NCI-H2081 (cell line): Measurements from ENCODE around the gene CNDP2.

Source experiments
- DNase-seq, 2 experiments: peaks; one replicate each; lab custom pipeline; 2025; lab: John Stamatoyannopoulos, UW

Gene CNDP2

DNA sequence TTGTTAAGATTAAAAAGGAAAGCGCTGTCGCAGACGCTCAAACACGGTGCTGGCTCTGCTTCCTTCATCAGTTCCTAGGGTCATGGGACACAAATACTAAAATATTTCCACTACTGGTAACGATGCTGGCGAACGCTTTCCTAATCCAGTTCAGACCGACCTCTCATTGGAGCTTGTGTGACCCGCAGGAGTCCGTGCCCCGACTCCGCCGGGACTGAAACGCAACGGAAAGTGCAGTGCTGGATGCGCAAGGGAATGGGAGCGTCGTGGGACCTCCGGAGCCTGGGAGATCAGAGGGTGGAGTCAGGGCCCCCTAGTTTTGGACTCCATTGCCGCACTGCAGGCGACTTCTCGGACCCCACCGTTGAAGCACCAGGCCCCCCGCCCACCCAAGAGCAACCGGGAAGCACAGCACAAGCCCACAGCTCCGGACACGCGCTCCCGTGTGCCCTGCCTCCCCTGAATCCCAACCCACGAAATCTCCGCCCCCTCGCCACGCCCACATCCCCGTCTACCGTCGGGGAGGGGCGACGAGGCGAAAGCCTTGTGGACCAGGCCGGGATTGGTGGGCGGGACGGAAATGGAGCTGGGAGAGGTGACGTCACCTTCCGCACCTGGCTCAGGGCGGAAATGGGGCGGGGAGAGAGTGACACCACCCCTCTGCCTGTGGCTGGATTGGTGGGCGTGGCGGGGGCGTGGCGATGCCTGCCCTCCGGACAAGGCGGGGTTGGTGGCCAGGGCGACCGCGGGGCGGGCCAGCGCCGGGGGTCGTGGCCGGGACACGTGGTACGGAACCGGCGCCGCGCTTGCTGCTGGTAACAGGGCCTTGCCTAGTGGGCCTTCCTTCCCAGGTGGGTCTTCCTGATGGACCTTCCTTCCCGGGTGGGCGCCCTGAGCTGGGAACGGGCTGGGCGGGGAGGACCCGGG lies at the start of gene CNDP2:
CNDP2 (plus strand) TSS at position 783 of the 927 bp plus-strand sequence. CDS start 3,611 bp downstream, outside the sequence.
- peak; percentile 98 to 99 for DNase-seq

DNA sequence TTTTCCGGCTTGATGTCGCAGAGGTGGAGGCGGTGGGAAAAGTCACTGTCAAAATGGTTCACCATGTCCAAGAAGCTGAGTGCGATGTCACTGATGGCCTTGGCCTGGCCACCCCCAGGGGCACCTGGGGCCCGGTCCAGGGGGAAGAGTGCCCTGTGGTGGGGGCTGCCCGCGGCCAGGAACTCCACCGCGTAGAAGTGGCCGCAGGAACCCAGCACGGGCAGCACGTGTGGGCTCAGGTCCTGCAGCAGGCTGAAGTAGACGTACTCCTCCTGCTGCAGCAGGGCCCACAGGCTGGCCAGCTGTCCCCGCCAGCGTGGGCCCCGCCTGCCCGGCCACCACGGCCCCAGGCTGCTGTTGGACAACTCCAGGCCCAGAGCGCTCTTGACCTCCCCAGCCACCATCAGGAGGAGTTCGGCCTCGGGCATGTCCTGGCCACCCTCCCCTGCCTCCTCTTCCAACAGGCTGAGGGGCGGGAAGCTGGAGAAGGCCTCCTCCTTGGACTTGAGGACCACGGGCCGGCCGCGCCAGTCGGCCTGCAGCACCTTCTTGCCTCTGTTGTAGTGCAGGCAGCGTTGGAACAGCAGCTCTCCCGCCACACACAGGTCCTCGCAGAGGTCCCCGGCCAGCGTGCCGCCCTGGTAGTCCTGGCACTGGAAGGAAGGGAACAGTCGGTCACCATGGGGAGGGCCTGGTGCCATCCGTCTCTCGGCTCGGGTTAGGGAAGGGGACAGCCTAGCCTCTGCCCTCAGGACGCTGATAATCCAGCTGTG lies 49.3 kb upstream of the CNDP2 start:
- no peak for DNase-seq

DNA sequence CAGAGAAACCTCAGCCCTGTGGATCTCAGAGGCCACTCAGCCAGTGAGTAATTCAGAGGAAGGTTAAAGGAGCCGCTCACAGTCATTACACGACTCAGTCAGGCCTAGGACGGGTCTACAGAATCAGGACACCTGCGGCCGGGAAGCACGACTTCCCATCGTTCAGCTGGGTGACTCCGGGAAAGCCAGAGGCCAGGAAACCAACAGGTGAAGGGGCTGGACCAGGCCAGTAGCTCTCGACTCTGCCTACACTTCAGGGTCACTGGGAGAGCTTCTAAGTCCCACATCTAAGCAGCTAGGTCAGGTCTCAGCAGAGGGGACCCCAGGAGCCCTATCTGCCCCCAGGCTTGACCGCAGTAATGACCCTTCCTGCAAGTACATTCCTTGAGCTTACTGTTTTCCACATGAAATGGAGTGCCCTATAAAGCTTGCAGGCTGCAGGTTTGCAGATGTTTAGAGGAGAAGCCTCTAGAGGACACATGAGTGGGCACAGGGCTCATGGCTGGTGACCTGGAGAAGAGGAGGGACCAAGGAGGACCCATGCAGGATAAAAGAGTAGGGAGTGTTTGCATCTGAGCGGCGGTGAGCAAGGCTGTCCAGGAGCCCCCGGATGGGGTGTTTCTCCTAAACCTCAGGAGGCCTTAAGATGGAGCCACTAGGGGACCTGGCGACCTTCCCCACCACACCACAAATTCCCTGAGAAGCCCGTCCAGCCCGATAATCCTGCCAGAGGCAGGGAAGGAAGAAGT lies 48.6 kb upstream of the CNDP2 start:
- no peak for DNase-seq

DNA sequence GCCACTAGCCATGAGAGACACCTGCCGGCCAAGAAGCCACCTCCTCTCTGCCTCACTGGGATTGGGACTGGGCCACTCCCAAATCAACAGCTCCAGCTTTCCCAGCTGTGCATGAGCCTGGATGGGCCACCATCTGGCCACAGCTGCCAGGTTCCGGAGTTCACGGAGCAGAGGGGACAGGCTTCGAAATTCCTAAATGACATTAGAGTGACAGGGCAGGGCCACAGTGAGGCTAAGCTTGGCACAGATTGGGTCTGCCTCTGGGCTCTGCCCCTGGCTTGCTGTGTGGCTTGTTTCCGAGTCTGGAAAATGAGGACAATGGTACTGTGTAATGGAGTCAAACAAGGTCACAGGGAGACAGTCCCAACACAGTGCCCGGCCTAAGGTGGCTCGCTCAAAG lies 45.5 kb upstream of the CNDP2 start:
- no peak for DNase-seq

DNA sequence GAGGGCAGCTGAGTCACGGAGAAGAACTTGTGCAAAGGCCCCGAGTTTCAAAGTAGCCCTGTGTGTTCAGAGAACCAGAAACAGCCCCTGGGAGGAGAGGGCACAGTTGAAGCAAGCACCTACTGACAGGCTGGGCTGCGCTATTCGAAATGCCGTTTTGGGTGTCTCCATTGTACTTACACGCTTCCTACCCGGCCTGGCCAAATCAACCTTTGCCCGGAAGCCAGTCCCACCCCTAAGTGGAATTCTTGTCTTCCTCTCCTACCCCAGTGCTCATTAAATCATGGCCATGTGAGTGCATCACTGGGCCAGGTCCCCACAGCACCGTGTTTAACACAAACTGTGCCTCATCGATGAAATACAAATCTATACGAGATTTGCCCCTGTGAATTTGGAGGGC lies 45.0 kb upstream of the CNDP2 start:
- no peak for DNase-seq

DNA sequence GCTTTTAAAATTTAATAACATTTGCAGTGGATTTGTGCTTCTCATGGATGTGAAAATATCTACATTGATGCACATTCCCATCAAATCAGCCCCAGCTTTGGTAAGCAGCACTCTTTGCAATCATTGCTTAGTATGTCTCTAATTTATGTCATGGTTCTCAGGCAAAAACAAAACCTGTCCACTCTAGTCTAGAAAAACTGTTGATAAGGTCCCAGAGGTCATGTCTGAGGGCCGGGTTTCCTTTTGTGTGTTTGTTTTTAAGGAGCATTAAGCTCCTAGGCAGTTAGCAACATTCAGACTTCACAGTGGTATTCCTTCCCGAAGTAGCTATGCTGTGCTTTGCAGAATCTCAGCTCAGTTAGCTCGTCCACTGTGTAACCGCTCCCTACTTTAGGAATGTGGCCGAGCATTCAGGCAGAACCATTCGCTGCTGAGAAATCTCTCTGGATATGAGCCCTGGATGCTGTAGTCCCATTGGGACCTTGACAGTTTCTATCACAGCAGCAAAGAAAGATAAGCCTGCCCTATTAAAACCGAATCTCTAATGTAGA lies 43.1 kb upstream of the CNDP2 start:
- DNase-seq, result no peak

DNA sequence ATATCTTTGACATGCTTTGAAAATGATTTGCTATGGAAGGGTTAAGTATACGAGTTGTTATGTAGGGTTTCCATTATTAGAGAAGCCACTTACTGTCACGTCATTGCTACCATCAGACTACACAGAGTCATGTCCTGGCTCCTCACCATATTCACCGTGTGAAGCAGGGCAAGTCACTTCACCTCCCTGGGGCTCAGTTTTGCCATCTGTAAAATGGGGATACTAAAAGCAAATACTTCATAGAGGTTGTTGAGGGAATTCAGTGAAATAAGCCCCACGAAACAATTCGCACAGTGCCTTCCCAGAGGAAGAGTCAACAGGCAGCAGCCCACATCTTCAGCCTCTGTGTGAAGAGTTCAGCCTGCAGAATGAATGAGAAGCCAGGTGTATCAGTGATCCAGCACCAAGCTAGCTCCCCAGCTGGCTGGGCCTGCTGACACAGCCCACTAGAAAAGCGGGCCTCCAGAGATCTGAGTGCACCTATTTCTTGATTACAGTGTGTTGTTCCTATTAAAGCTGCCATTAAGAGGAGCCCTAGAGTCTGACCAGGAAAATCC lies 42.4 kb upstream of the CNDP2 start:
- no peak for DNase-seq

DNA sequence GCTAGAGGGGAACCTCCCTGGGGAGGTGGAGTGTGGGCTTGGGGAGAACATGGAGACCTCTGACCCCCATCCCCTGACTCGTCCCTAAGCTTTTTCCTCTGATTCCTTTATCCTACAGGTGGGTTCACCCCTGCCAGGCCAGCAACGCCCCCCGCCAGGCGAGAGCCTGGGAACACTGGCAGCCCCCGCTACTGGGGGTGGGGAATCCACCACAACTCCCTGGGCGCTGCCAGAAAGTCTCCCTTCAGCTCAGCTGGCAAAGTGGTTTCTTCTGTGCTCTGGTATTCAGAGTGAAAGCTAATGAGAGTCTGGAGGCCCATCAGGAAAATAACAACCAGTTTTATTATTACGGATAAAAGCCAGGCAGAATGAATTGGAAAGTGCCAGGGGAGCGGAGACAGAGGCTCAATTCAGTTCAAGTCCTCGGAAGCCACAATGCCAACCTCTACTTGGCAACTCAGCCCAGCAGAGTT lies 41.8 kb upstream of the CNDP2 start:
- no peak for DNase-seq

DNA sequence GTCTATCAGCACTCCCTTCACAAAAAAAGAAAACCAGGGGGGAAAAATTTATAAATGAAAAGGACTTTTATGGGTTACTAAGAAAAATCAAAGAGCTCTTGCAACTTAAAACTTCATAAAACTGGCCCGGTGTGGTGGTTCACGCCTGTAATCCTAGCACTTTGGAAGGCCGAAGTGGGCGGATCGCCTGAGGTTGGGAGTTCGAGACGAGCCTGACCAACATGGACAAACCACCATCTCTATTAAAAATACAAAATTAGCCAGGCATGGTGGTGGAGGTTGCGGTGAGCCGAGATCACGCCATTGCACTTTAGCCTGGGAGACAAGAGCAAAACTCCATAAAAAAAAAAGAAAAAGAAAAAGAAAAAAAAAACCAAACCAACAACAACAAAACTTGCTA lies 40.8 kb upstream of the CNDP2 start:
- DNase-seq, result no peak

DNA sequence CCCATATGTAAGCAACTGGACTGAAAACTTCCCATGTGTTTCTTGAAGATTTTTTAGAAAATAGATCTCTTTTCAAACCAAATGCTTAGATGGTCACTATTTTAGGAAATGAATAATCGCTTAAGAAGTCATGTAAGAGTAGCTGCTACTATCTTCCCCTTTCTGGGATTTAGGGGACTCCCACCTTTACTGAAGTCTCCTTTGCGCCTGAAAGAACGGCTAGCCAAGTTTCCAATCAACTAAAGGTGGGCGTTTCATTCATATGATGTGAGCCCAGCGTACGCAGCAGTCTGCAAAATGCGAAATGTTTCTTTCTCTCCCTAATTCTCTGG lies 40.2 kb upstream of the CNDP2 start:
- DNase-seq, result no peak

DNA sequence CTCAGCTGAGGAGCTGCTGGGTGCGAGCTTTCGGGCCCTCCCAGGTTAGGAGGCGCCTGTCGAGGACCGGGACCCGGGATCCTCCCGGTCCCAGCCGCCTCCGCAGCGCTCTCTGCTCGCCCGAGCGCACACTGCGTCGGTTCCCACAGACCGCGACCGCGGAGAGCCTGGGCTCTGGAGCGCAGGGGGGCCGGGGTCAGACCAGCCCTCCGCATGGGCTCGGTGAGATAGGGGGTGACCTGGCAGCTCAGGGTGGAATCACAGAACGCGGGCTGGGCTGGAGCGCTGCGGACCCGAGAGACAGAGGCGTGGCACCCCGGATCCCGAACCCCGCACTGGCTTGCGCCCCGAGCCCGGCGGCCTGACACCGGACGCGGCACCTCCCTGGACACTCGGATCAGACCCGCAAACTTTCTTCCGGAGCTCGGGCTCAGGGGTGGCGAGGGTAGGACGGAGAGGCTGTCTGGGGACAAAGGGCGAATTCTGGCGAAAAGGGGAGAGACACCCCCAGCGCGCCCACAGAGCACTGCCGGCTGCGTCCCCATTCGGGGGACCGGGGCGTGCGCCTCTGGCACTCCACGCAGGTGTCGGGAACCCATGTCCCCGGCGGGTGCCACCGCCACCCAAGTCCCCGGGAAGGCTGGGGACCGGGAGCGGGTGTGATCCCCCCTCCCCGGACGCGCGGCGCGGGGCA lies 39.7 kb upstream of the CNDP2 start:
- DNase-seq, result no peak

DNA sequence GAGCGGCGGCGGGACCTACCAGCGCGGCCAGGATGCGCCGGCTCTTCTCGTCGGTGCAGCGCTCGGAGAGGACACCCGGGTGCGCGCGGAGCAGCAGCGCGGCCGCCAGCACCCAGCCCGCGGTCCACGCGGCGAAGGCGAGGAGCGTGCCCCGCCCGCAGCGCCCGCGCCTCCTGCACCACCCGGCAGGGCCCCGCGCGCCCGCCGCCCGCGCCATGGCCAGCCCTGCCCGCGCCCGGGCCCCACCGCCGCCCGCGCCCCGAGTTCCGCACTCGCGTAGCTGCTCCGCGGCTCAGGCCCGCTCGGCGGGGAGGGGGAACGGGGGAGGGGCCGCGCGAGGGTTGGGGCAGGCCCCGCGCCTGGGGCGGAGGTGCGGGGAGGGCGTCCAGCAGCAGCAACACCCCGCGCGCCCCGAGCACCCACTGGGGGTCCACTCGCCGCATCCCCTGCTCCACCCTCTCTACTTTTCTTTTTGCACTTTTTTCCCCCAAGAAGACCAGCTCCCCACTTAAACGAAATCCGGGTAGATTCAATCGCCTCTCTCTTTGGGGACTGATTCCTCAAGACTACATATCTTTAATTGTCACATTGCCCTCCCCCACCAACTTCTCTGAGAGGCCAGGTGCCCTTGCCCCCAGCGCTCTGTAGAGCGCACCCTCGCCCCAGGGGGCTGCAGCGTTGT lies 39.0 kb upstream of the CNDP2 start, which contains the start of gene DIPK1C:
DIPK1C (minus strand) TSS at position 266 of the 682 bp plus-strand sequence; CDS start at position 217, 49 bp downstream.
- DNase-seq, result no peak

DNA sequence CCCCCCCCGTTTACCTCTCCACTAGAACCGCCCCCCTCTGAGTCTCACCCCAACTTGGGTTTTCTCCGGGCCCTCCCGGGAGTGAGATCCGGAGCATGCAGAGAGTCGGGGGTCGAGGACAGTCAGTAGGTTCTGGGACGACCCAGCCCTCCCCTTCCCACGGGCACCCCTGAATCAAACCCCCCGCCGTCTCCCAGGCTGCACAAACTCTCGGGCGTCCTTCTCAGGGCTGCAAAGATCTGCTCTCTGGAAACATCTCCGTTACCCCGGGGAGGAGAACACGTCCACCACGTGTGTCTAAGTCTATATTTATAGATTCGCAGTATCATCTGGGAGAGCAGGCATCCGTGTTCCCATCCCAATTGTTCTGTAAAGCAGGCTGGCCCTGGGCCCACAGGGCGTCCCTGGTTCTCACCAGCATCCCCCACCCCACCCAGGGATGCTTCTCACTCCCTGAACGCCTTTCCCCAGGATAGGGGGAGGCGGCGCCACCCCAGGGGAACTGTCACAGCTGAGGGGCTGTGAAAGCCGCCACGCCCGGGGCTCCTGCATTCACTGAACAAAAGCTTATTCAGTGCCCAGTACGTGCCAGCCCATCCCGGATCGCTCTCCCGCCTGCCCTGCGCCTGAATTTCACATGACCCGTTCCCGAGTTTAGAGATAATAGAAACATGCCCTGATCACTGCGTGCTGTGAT lies 38.3 kb upstream of the CNDP2 start:
- DNase-seq, result no peak

DNA sequence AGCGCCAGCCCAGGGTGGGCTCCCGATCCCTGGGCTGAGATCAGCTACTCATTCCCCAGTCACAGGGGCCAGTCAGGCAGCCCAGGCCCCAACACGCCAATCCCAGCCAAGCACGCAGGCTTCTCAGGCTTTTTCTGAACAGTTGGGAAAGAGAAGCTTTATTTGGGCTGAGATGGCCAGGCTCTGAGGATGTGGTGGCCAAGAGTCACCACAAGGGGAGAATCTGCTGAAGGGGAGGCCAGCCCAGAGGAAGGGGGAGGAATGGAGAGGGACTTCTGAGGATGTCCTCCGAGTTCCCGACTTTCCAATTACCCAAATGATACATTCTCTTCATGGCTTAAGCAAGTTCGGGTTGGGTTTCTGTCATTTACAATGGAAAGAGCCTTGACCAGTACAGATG lies 36.3 kb upstream of the CNDP2 start:
- DNase-seq, result no peak

DNA sequence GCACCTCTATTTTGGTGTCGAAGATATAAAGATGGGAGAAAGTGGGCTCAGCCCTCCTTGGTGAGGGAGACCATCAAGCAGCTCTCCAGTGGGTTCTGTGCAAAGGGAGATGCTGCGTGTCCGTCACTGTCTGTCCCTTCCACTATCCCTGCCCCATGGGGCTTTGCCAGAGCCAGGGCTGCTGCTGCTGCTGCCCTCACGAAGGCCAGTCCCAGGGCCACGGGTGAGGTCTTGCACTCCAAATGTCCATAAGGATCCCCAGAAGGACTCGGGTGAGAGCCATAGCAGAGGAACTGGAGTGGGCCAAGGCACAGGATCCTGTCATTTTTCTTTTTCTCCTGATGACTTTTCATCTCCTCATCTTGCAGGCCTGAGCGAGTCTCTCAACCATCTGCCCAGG lies 35.3 kb upstream of the CNDP2 start:
- DNase-seq, result no peak

DNA sequence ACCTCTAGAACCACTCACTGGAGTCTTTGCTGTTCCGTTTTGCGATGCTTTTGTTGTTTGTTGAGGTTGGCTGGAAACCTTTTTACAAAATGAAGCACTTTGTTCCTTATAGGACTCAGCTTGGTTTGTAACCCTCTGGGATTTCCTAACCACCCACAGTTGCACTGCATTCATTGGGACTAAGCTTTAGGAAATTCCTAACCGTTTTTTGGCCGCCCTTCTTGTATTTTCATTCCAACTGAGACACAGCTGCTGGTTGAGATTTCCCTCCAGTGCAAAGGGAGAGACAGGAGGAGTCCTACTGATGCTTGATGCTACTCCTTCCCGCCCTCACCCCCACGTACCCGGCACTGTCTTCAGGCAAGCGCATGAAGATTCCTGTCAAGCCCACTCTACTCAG lies 32.9 kb upstream of the CNDP2 start:
- no peak for DNase-seq

DNA sequence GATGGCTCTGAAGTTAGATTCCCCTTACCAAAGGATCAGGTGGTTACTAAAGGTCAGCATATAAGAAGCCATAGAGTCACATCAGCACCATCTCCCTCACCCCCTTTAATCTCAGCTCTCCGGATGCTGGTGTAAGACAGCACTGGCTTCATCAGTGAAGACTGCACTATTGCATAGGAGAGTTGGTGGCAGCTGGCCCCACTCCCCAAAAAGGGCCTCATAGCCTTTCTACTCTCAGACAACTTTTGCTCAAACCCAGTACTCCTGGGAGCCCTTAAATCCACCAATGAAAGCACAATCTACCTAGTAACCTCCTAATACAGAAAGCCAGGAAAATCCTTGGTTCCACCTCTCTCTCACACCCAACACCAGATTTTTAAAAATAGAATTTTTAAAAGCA lies 32.2 kb upstream of the CNDP2 start:
- no peak for DNase-seq

DNA sequence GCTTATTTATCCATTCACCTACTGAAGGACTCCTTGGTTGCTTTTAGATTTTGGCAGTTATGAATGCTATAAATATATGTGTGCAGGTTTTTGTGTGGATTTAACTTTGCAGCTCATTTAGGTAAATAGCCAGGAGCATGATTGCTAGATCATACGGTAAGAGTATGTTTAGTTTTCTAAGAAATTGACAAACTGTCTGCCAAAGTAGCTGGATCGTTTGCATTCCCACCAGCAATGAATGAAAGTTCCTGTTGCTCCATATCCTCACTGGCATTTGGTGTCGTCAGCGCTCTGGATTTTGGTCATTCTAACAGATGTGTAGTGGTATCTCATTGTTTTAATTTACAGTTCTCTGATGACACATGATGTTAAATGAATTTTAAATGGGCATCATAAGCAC lies 30.4 kb upstream of the CNDP2 start:
- DNase-seq, result no peak

DNA sequence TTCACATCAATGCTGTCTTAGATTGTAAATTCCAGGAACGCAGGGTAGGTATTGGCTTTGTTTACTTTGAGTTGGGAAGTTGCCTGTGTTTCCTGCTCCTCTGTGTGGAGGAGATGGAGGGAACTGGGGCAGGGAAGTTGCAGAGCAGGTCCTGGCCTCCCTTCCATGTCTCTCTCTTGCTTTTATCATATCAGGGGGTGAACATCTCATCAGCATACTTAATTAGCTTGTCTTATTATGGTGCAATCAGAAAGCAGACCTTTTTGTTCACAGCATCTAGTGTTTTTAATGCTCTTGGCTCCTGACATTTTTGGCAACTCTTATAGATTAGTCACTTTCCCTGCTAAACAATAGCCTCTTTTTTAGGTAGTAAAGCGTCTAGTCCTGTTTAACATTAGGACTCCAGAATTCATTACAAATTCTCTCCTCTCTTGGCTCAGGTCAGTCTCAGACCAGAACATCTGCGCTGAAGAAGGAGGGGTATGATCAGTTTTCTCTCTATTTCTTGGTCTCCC lies 27.6 kb upstream of the CNDP2 start:
- DNase-seq, result no peak

DNA sequence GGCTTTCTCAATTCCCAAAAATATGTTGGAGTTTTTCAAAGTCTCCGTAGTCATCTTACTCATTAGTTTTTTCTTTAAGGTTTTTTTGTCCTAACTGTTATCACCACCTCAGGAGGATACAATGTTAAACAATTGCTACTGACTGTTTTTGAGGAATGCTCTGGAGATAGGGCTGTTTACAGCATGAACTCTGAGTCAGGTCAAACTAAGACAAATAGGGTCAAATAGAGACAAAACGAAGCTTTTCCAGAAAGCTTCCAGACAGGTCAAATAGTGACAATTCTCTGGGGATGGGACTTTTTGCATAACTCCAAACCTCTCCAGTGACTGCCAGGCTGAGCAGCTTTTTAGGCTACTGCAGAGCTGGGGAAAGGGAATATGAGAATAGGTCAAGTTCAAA lies 23.9 kb upstream of the CNDP2 start:
- DNase-seq, result no peak
